Activated CD4-positive, alpha-beta T cell treated with anti-CD3 and anti-CD28 coated beads, Interleukin-2, amount 50 U/mL, for 4 hours (primary cell): ENCODE results near the gene KCNMA1.

Experiments used
- DNase-seq, 2 experiments: peaks; one replicate each; pipeline ENCODE4 v3.0.0-alpha.2; 2020

Gene KCNMA1

DNA sequence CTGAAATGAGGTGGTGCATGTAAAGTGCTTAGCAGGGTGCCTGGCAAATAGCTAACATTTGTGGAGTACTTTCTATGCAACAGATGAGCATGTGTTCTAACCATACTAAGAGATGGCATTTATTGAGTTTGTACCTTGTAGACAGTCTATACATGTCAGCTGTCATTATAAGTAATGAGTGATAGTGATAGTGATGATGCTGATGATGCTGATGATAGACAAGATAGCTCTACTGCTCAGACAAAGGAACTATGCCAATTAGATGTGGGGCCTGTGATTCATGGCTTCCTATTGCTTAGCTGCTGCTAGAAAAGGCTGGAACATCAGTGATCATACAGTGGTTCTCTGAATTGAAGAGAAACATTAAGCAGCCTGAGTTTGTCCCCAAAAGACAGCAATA is 585.8 kb downstream of the KCNMA1 start:
- no peak for DNase-seq

DNA sequence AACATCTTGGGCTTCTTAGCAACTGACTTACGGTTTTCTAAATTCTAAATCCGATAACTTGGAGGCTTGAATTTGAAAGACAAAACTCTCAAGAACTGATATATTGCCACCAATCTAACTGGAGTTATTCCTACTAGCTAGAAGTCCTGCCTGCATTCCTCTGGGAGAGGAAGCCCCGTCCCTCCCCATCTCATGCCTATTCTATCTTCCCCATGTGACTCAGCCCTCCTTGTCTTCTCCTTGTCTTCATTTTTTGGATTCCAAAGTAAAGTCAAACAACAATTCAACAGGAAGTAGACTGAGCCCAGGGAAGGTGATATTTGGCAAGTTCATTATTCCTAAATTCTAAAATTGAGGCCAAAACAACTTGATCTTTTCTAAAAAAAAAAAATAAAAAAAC is 587.7 kb downstream of the KCNMA1 start:
- DNase-seq: no peak

DNA sequence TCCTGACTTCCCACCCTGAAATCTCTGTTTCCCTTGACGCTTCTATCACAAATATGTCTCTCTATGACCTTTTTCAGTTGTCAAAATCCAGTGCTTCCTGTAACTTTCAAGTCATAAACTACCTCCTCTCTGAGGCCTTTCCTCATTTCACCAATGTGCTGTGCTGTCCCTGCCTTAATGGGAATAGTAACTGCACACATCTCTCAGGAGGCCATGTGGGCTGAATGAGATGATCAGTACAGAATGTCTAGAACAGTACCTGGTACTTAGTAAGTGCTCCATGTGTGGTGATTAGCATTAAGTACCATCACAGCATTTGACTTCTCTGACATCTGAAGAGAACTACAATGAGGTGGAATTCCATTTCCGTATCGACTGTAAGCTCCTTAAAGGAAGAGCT is 588.5 kb downstream of the KCNMA1 start:
- DNase-seq: no peak

DNA sequence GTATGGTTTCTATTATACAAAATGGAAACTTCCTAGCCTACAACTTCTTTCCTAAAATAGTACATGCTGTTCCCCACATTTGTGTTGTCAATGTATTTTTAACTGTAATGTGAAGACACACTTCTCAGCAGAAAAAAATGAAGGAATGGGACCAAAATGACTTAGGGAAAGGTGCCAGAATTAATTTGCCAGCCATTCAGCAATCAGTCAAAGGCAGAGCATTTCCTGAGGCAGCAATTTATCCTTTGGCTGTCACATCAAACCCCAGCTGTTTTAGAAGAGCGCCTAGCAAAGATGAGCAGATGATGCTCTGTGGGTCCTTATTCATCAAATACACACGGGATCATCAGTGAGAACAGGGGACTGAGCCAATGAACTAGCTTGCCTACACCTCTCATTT is 592.5 kb downstream of the KCNMA1 start:
- no peak for DNase-seq

DNA sequence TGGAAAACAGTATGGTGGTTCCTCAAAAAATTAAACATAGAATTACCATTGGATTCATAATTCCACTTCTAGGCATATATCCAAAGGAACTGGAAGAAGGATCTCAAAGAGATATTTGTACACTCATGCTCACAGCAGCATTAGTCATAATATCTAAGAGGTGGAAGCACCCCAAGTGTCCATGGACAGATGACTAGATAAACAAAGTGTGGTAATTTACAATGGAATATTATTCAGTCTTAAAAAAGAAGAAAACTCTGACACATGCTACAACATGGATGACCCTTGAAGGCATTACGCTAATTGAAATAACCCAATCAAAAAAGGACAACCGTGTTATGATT is 594.2 kb downstream of the KCNMA1 start:
- no peak for DNase-seq

DNA sequence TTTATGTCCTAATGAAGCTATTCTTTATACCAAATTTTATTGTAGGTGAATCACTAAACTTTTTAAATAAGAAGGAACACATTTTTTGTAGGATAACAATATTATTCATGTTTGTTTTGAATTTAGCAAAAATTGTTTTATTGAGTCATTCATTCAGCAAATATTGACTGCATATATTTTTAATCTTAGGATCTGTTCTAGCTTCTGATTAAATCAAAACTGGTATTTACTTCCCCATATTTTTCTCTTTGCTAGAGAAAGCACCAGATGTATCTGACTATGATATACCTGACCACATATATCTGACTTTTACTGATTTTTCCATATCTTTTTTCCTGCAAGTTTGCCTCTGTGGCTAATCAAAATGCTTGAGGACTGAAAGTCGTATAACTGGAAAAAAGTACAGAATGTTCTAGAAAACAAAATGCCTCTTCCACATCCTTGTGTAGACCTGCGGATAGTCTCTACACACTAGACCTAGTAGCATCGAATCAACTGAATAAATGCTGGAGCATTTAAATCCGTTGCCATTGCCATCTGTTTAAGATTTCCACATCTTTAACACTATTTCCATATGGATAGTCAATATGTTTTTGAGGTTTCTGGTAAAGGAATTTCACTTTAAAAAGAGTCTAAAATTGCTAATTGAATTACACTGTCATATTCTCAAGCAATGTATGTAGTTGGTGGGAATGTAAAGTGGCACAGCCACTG is 594.7 kb downstream of the KCNMA1 start:
- DNase-seq: no peak

DNA sequence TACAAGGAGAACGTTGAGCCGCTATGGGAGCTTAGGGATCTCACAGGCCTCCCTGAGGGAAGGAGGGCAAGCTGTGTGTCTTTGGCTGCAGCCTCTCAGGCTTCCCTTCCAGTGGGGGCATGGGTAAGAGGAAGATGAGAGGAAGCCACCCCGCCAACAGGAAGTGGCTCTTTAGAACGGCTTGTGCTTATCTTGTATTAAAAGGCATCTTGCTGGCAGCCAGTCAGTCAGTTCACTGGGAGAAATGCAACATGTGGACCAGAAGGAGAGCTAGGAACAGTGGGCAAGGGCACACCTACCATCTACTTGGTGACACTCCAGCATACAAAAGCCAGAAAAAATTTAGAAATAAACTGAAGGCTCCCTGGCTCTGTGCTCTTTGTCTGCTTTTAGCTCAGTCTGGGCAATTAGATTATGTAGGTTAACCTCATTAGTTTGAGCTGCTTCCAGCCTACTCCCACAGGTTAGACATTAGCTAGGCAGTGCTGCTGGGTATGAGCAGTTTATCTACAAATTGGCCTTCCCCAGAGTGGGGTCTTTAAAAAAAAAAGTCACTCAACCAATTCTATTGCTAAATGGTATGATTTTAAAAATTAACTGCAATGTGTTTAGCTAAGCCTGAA is 595.9 kb downstream of the KCNMA1 start:
- DNase-seq: no peak

DNA sequence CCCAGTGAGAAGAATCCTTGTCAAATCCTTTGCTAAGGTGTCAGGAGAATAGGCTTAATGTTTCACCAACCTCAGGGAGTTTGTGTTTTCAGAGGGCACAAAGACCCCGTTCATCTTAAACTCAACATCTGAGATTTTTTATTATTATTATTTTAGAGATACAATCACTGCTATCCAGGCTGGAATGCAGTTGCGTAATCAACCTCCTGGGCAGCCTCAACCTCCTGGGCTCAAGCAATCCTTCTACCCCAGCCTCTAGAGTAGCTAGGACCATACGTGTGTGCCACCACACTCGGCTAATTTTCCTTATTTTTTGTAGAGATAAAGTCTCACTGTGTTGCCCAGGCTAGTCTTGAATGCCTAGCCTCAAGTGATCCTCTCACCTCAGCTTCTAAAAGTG is 599.2 kb downstream of the KCNMA1 start:
- no peak for DNase-seq

DNA sequence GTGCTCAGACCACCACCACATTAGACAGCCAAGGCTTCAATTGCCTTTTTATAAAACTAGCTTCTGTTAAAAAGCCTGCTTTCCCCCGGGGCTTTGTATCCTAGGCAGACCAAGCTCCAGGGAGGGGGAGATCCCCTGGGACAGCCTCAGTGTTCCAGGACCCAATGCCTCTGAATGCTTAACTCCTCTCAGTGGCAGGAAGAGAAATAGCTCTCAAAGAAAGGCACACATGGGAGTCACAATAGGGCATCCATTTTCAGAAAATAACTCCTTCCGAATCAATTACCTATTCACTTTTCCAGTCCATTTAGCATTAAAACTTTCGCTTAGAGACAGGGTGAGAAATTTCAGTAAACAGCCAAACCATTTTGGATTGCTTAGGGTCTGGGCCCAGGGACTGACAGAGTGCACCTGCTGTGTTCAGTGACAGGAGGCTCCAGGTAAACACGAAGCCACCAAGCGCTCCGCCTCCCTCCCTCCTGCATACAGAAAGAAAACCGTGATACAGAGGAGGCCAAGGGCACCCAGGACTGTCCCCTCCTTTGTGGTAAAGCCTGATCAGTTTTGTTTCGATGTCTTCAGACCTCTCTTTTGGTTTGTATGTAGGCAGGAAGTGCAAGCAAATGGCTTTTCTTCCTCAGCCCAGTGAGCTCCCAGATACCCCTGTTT is 599.7 kb downstream of the KCNMA1 start:
- no peak for DNase-seq

DNA sequence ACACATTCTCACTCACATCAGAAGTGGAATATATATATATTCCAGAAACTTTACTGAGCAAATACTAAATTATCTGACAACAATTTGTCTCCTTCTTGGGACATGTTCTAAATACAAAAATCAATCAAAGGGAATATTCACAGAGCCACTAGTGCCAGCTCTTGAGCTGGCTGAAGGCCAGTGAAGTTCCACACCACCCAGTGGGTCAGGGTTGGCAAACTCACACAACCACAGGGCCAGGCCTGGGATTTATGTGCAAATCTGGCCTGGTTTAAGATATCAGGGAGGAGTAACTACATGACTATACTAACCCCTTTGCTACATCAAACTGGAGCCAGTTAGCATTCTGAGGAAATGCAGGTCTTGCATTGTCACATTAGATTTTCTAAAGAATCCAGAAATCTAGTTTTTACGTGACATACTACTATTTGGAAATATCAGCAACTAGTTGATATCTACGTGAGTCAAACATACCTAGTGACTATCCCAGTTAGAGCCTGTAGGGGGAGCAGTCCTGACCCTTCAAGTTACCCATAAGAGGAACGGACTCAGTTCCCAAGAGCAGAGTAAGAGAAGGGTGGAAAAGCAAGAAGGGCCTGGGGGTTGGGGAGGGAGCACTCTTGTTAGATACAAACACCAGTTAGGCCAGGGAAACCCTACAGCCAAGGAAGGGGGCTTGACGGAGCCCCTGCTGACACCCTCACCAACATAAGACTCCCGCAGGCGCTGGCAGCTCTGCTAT is 600.4 kb downstream of the KCNMA1 start:
- no peak for DNase-seq

DNA sequence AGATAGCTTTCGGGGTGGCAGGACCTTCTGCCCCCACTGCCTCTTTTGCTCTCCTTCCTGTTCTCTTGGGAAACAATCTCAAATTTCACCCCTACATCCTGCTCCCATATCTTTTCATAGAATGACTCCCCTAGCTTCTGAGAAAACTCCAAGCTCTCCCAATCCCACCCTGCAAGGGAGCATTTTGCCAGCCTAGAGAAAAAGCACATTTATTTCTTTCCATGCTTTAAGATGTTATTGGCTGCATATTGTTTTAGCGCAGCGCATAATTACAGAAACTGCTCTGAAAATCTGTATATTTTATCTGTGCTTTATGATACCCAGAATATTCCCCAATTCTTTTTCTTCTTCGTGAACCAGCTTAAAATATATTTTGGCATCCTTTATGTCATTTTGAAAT is 601.3 kb downstream of the KCNMA1 start:
- no peak for DNase-seq

DNA sequence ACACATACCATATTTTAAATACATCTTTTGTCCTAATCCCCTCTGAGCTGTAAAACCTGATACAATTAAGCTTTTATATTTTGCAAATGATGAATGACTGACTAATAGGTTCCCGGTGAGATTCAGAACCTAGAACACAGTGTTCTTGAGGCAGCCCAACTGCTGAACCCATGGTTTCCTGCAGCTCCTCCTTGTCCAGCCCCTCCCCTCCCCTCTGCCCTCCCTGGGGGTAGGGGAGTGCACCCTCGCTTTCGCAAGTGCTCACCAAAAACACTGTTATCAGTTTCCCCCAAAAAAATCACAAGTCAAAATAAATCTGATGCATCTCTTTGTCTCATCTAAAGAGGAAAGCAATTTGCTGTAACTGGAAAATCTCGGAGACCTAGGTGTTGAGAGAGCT is 602.8 kb downstream of the KCNMA1 start:
- DNase-seq: no peak

DNA sequence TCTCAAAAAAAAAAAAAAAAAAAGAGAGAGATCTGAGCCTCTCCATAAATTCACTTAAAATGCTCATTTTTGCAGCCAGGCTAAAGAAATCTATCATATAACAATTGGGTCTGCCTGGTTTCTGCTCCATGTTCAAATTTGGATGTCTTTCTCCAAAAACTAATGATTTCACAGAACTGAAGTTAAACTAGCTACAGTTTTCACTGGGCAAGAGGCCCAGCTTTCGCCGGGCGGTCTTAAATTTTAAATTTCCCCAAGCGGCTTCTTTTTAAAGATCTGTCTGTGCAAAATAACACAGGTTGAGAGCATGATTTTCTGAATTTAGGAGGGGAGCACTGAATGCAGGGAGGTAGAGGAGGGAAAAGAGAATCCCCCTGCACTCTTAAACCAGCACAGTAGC is 603.4 kb downstream of the KCNMA1 start:
- DNase-seq: no peak

DNA sequence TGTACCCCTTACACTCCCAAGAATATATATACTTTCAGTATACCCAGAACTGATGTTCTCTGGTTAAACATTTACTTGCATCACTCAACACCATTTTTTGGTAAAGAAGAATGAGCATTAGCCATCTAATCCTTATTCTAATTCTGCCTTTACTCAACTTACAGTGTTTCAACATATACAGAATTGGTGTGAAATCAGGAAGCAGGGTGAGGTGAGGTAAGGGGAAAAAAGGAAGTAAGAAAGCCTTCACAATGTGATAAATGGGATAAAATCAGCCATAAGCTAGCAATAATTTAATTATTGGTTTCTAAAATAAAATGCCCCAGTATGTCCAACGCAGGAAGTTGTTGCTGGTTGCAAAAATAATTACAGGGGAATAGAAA is 605.4 kb downstream of the KCNMA1 start:
- DNase-seq: no peak

DNA sequence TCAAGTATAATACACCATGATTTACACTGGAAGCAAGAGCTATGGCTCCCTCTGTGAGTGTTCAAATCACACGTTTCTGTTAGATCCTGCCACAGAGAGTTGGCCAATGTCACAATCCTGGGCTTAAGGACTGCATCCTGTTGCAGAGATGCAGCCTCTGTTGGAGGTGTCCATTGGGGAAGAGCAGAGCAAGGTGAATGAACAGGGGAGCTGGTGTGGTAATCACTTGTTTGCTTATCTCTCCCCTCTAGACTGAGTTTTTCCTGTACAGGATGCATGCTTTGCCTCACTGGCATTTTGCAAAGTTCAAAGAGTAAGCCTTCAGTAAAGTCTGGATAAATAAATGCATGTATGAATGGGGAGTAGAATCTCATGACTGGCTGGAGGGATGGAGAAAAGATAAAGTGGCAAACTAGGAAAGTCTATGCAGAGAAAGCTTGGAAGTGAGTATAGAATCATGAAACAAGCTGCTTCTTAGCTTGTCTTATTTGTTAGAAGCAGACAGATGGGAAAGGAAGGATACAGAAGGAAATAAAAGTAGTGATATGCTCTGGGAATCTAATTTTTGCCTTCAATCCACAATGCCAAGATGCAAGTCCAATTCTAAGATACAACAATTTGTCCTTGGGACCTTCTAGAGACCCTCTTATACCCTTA is 605.9 kb downstream of the KCNMA1 start:
- no peak for DNase-seq

DNA sequence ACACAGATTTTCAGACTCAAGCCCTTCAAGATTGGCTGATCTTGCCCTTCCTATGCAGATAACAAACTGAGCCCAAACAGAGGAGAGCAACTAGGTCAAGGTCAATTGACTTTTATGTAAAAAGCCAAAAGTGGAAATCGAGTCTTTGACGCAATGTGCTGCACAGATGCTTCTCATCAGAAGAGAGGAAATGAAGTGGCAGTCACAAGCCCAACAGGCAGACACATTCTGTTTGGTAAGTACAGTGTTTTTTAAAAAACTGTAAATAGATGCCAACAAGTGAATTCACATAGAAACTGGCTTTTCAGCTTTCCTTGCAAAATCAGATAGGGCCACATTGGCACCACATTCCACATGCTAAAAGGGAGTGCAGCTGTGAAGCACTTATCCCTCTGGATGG is 606.6 kb downstream of the KCNMA1 start:
- DNase-seq: no peak

DNA sequence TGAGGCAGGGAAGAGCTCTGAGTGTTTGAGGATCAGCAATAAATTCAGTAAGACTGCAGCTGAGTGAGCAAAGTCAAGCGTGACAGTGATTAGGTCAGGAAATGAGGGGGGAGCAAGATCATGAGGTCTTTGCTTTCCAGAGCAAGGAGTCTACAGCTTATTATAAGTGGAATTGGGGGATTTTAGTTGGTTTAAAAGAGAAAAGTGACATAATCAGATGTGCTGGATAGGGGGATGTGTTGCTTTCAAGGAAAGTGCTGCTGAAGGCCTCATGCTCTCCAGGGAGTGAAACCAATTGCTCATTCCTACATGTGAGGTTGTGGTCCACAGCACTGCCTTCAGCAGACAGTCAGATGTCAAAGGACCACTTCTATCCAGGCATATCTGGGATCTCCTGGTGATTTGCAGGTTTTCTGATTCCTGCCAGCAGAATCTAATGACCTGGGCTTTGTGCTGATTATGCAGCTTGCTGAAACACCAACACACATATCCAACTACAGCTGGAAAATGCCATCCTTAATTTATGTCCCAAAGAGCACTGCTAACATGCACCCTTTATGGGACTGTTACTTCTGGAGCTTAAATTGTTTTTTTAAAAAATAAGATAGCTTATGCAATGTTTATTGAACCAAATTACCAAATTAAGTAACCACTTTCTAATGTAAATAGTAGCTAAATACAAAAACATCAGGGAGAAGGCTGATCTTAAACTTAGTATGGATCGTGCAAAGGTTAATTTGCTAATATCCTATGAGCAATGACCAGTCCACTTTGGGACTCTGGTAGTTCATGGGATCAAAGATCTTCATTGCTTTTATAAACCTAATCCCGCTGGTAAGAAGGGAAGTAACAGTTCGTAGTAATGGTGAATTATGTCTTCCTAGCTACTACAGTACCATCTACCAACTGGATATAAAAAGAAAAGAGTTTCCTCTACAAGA is 607.6 kb downstream of the KCNMA1 start:
- no peak for DNase-seq

DNA sequence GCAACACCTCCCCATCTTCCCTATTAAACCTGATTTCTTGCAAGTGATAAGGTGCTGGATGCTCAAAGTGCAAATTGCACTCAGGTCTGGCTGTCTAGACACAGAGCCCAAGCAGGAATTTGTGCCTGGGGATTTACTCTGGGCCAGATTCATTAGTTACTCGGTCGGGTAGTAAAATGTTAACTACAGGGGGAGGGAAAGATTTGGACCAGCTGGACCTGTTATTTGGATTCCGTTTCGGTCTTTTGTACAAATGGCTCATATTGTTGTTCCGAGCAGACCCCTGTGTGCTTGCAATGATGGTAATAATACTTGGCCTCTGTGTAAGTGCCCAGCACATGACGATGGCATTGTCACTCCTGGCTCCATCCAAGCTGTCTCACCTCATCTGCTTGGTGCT is 609.6 kb downstream of the KCNMA1 start:
- no peak for DNase-seq

DNA sequence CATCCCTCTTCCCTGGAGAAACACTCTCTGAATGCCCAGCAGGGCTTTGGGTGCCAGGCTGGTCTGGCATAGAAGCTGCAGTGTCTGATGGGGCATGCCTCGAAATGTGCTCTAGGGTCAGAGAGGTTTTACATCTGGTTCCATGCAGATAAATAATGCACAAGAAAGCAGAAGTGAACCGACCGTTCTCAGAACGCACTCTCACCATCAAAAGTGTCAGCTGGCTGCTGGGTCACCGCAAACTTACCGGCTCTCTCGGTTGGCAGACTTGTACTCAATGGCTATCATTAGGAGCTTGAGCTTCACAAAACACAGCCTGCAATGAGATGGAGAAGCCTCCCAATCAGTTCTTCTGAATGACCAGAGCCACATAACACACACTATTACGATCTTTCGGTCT is 610.0 kb downstream of the KCNMA1 start:
- no peak for DNase-seq

DNA sequence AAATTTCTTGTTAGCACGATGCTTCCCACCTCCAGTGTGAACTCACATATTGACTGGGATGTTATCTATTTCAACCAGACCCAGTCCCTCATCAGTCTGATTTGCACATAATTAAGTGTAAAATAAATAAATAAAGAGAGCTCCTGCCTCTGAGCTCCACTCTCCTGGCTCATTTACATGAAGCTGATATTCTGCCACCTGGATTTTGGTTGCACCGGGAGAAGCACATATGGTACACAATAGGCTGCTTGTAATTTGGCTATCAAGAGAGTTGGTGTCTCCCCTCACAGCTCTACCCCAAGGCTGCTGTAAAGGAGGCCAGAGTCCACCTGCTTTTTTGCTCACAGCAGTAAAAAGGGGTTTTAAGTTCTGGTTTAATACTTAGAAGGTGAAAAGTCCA is 610.5 kb downstream of the KCNMA1 start:
- no peak for DNase-seq

DNA sequence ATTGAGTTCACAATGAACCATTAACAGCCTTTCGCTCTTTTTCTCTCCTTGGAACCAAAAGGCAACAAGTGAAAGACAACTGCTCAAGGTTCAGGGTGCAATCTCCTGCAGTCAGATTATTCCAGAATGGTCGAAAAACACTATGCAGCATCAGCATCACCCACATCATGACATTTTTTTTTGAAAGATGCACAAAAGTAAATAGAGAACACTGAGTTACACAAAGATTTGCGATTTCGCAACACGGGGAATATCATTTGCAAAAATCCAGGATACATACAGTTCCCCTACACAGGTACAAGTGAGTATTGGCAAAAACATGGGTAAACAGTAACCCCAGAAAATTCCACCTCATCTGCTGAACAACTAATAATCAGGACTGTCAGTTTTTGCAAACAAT is 611.5 kb downstream of the KCNMA1 start:
- DNase-seq: no peak

DNA sequence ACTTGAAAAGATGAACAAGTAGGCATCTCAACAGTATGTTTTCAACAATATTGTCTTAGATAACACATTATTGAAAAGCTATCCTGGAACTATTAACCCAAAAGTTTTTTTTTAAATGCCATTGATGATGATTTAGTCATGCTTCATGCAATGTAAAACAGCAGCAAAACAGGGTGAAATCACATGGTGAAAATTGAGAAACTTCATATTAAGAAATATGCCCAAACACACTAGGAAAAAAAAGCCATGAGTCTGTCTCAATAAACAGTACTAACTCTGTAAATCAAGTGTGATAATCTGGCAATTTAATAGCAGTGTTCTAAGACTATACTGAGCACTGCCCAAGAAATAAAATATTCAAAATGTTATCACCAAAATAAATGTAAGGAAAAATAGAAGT is 613.1 kb downstream of the KCNMA1 start:
- DNase-seq: no peak
